ENCODE measurements around the gene RNF144B. TPM values are rescaled to one million over a fixed set of nuclear protein-coding genes. Genes with fewer than 3 reads are reported as not detected.

The RNF144B gene
- total RNA-seq, 2 experiments from 2014 or later: 3.4 to 3.9 TPM

DNA sequence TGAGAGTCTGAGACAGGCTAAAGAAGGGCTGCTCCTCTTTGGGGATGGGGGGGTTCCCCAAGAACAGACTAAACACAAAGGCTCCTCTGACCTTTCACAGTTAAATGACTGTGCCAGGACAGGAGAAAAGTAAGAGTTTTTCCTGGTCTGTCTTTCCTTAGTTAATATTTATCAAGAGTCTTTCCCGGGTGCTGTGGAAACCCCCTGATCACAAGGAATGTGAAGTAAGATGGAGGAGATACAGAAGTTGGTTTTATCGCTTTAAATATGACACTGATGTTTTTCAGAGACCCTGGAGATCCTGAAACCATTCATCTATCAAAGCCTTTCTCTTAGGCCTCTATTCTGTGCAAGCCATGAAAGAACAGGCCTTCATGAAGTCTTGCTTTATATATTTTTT lies 105.8 kb downstream of the RNF144B start:
- ATAC-seq: no peak

DNA sequence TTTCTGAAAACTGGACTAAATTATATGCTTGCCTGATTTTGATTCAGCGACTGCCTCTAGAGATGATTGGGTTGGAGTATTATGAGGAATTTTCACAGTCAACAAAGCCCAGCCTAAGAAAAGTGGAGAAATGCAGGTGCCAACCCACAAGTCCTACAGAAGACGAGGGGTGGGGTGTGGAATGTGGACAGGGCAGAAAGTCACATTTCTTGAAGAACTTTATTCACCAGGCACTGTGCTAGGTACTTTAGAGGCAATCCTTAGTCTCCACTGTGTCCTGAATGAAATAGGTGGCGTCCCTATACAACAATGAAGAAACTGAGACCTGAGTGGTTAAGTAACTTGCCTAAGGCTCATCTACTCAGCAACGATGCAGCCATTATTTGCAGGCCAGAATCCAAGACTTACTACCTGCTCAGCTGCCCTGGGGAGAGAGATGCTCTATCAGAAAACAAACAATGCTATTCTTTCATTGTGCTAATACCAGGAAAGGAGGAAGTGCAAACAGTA lies 106.3 kb downstream of the RNF144B start:
- Mint-ChIP-seq H3K9me3 (ENCODE audit: low read depth) (no peaks in the 10 kb centered on the region), H3K4me1 (no peaks in the 10 kb centered on the region), H3K27me3 (peaks cover 13% of the 10 kb centered on the region), H3K4me3 (no peak overlapping the region), H3K27ac (no peak overlapping the region), H3K36me3 (ENCODE audit: low read depth) (no peaks in the 10 kb centered on the region)
- ATAC-seq (no peak), DNase-seq (no peak)
- CTCF ChIA-PET: no interaction called here
- intact Hi-C loops (cut with DNase I, micrococcal nuclease): no loop called here
- POLR2A ChIA-PET: no interaction called here

More for the DNA sequence above, 105.8 kb downstream of the RNF144B start:
- Mint-ChIP-seq H3K36me3 (ENCODE audit: low read depth) (no peaks in the 10 kb centered on the region), H3K27ac (no peak overlapping the region), H3K9me3 (ENCODE audit: low read depth) (no peaks in the 10 kb centered on the region), H3K4me3 (no peak overlapping the region), H3K27me3 (peaks cover 16% of the 10 kb centered on the region), H3K4me1 (no peaks in the 10 kb centered on the region)
- DNase-seq: no peak
- intact Hi-C loops (cut with DNase I, micrococcal nuclease): no loop called here
- POLR2A ChIA-PET: no interaction called here
- CTCF ChIA-PET: no interaction called here

DNA sequence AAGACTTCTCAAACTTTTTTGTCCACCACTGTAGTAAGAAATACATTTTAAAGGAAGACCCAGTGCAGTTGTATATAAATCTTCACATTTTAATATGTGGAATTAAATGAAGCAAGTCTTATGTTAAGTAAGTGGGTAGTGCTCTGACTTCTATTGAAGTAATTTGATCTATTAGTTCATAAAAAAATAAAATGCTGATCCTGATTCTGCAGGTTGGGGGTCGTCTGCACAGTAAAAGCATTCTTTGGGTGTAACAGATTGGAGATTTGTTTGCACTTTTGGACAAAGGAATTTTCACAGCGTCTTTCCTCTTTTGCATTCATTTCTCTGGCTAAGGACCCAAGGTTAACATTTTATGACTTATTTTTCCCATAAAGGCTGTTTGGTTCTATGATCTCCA lies 106.8 kb downstream of the RNF144B start:
- intact Hi-C loops (cut with DNase I, micrococcal nuclease): no loop called here
- no peaks in the 10 kb centered on the region for H3K9me3 Mint-ChIP-seq (ENCODE audit: low read depth)
- H3K4me1 Mint-ChIP-seq: no peaks in the 10 kb centered on the region
- CTCF ChIA-PET: no interaction called here
- no peak for DNase-seq
- ATAC-seq: no peak
- no peak overlapping the region for H3K27ac Mint-ChIP-seq
- POLR2A ChIA-PET: no interaction called here
- H3K27me3 Mint-ChIP-seq: peaks cover 12% of the 10 kb centered on the region
- H3K4me3 Mint-ChIP-seq: no peak overlapping the region
- no peaks in the 10 kb centered on the region for H3K36me3 Mint-ChIP-seq (ENCODE audit: low read depth)

DNA sequence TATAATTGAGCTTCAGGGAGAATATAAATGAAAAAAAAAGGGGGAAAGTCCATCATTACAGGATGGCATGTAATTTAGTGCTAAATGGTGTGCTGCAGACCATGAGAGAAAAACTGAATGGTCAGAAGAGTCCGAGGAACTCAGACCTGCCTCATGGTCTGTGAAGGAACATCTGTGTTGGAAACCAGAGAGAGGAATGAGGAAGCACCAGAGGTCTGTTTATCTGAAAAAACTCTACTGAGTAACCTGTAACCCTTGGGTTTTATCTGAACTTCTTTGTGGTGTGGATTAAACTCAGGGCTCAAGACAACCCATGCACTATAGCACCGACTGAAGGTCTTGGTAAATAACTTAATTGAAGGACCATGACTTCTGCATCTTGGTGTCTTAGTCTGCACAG lies 108.1 kb downstream of the RNF144B start:
- no peak for DNase-seq
- H3K36me3 Mint-ChIP-seq (ENCODE audit: low read depth): no peaks in the 10 kb centered on the region
- intact Hi-C loops (cut with DNase I, micrococcal nuclease): no loop called here
- ChIA-PET POLR2A (no interaction called here), CTCF (interaction anchor here (1.3 kb wide), 1 partner anchor 11 kb away, joined by 3 read pairs; no protein-coding TSS in a partner anchor)
- ATAC-seq: no peak
- H3K27ac Mint-ChIP-seq: no peak overlapping the region
- no peaks in the 10 kb centered on the region for H3K9me3 Mint-ChIP-seq (ENCODE audit: low read depth)
- H3K4me1 Mint-ChIP-seq: no peaks in the 10 kb centered on the region
- no peak overlapping the region for H3K4me3 Mint-ChIP-seq
- H3K27me3 Mint-ChIP-seq: peaks cover 9% of the 10 kb centered on the region

DNA sequence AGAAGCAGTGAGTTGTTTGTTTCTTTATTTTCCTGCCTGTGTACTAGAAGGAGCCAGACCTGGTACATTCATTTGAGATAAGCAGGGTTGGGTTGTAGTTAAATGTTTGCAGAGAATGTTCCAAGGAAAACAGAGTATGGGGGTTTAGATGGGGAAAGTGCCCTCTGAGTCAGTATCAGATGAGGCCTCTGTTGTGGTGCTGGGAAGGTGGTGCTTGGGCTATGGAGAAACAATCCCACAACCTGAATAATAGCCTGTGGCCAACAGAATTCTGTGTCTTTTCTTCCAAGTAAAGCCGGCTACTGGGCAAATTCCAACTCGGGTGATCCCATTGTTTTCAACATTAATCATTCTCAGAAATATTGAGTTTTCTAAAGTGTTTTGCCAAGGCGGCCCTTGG lies 109.3 kb downstream of the RNF144B start:
- H3K4me1 Mint-ChIP-seq: peaks cover under 1% of the 10 kb centered on the region
- peaks cover 7% of the 10 kb centered on the region for H3K27me3 Mint-ChIP-seq
- no peak overlapping the region for H3K4me3 Mint-ChIP-seq
- DNase-seq (no peak), ATAC-seq (no peak)
- no peaks in the 10 kb centered on the region for H3K36me3 Mint-ChIP-seq (ENCODE audit: low read depth)
- no peaks in the 10 kb centered on the region for H3K9me3 Mint-ChIP-seq (ENCODE audit: low read depth)
- no peak overlapping the region for H3K27ac Mint-ChIP-seq
- ChIA-PET POLR2A (no interaction called here), CTCF (interaction anchor here (0.9 kb wide), 1 partner anchor 173 kb away, joined by 3 read pairs; no protein-coding TSS in a partner anchor)
- intact Hi-C loops (cut with DNase I, micrococcal nuclease): no loop called here

DNA sequence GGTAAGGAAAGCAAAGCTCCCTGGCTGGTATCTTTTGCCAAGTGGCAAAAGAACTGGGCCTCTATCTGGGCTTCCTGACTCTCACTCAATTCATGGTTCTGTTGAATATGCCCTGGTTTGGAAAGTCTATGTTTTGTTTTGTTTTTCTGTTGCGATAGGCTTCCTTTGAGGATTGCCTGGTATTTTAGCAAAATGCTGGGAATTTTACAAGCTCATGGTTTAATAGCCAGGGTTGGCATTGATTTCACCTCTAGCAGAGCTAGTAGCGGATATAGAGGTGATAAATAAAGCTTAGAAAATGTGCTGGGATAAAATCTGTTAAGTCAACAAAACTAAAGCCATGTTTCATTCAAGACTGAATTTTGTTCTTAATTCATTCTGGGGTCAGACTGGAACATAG lies 109.9 kb downstream of the RNF144B start:
- H3K4me3 Mint-ChIP-seq: no peak overlapping the region
- peaks cover 7% of the 10 kb centered on the region for H3K27me3 Mint-ChIP-seq
- POLR2A ChIA-PET: no interaction called here
- H3K27ac Mint-ChIP-seq: no peak overlapping the region
- no peaks in the 10 kb centered on the region for H3K36me3 Mint-ChIP-seq (ENCODE audit: low read depth)
- DNase-seq (no peak), ATAC-seq (no peak)
- H3K4me1 Mint-ChIP-seq: peaks cover 2% of the 10 kb centered on the region
- H3K9me3 Mint-ChIP-seq (ENCODE audit: low read depth): no peaks in the 10 kb centered on the region
- intact Hi-C loops (cut with DNase I, micrococcal nuclease): no loop called here
- CTCF ChIA-PET: interaction anchor here (0.9 kb wide), 1 partner anchor 173 kb away, joined by 3 read pairs; no protein-coding TSS in a partner anchor

DNA sequence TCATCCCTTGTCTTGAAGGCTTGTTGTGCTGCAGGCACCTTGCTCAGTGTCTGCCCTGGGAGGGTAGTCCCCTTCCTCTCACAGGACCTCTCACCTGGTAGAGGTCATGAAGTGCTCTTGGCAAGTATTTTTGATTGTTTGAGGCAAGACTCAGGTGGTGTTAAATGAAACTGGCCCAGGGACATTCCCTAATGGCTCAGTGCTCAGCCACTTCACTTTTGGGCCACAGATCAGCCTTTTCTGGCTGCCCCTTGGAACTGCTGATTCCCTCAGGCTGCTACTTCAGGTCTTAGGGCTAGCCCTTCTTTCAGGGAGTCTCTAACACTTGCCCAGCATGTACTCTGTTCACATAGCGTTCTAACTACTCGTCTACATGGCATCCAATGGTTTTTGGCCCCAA lies 111.3 kb downstream of the RNF144B start:
- DNase-seq: no peak

DNA sequence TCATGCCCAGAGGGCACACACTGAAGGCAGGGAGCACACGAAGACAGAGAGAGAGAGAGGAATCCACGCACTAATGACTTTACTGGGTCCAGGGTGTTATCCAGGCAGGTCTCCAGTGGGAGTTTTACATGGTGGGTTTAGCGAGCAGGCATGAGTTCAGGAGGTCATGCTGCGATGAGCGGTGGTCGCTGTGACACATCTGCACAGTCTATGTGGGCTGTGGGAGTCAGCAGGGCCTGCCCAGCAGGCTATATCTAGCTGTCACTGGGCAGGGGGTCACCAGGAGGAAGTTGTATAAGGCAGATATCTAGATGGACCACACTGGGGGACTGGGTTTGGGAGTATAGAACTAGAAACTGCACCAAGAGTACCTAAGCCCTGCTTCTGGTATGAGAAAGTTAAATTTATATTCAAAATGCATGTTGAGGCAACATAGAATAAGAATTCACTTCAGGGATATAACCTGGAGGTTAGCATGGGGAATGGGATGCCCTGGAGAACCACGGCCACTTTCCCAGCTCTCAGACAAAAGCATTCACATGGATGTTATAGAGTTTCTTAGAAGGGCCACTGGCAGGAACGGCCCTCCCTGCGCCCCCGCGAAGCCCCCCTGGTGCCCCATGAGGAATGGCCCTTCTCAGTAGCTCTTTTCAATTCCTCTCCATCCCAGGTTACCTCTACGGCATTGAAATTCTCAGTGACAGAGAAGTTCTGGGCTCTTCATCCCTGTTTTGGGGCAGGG lies 113.9 kb downstream of the RNF144B start:
- POLR2A ChIA-PET: interaction anchor here (0.6 kb wide), 1 partner anchor 794 kb away, joined by 4 read pairs; the partner anchor contains the start of gene NUP153
- Mint-ChIP-seq H3K27ac (no peak overlapping the region), H3K4me3 (no peak overlapping the region), H3K9me3 (ENCODE audit: low read depth) (no peaks in the 10 kb centered on the region), H3K36me3 (ENCODE audit: low read depth) (no peaks in the 10 kb centered on the region), H3K4me1 (peaks cover 6% of the 10 kb centered on the region), H3K27me3 (peaks cover 13% of the 10 kb centered on the region)
- ATAC-seq (no peak), DNase-seq (no peak)
- intact Hi-C loops (cut with DNase I, micrococcal nuclease): loop anchor here in 1 of 2 experiments (5.0 to 10.0 kb wide), 2 partner anchors 796 to 1344 kb away; partner anchors contain the start of gene NUP153
- CTCF ChIA-PET: interaction anchor here (0.6 to 7.8 kb wide), 6 partner anchors 50 to 379 kb away, joined by 3 to 153 read pairs (median 3); partner anchors contain the start of gene NHLRC1

More for the DNA sequence above, 111.3 kb downstream of the RNF144B start:
- intact Hi-C loops (cut with DNase I, micrococcal nuclease): no loop called here
- Mint-ChIP-seq H3K27me3 (peaks cover 9% of the 10 kb centered on the region), H3K27ac (no peak overlapping the region), H3K36me3 (ENCODE audit: low read depth) (no peaks in the 10 kb centered on the region), H3K4me3 (no peak overlapping the region), H3K4me1 (peaks cover 2% of the 10 kb centered on the region), H3K9me3 (ENCODE audit: low read depth) (no peaks in the 10 kb centered on the region)
- ATAC-seq: no peak
- POLR2A ChIA-PET: no interaction called here
- CTCF ChIA-PET: interaction anchor here (1.3 kb wide), 1 partner anchor 175 kb away, joined by 3 read pairs; no protein-coding TSS in a partner anchor

DNA sequence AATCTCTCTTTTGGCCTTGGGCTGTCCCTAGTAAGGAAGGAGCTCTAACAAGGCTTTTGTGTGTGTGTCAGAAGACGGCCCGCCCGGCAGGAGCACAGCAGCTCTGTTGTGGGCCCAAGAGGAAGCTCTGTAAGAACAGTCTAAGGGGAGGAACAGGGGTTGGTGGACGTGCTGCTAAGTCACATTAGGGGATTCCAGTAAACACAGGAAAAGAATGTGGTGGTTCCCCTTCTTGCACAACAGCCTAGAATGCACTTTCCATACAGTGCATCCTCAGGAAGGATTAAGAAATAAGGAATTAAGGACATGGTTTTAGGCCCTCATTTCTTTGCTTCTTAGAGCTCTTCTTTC lies 114.5 kb downstream of the RNF144B start:
- Mint-ChIP-seq H3K27me3 (peaks cover 9% of the 10 kb centered on the region), H3K9me3 (ENCODE audit: low read depth) (no peaks in the 10 kb centered on the region), H3K36me3 (ENCODE audit: low read depth) (no peaks in the 10 kb centered on the region), H3K4me1 (peaks cover 6% of the 10 kb centered on the region), H3K27ac (no peak overlapping the region), H3K4me3 (no peak overlapping the region)
- ATAC-seq (peak; percentile 64), DNase-seq (peak; percentile 24)
- intact Hi-C loops (cut with DNase I, micrococcal nuclease): loop anchor here in 1 of 2 experiments (5.0 to 10.0 kb wide), 2 partner anchors 797 to 1344 kb away; partner anchors contain the start of gene NUP153
- POLR2A ChIA-PET: interaction anchor here (0.6 kb wide), 1 partner anchor 795 kb away, joined by 4 read pairs; the partner anchor contains the start of gene NUP153
- CTCF ChIA-PET: interaction anchor here (0.6 to 7.8 kb wide), 6 partner anchors 50 to 379 kb away, joined by 3 to 153 read pairs (median 3); partner anchors contain the start of gene NHLRC1

DNA sequence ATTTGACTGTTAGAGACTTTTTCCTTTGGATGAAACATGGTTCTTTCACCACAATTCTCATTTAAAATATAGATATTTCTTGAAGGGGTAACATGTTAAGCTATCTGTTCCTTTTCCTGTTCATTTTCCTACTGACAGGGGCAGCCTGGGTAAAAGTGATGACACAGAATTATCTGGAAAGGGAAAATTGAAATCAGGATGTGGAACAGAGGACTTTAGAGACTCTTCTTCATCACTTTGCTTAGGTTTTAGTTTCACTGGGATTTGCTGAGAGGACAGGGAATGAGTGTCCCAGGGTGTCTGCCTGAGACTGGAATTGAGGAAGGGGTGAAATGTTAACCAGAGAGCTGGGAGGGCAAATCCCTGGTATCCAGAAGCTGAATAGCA lies 116.0 kb downstream of the RNF144B start:
- intact Hi-C loops (cut with DNase I, micrococcal nuclease): loop anchor here in 1 of 2 experiments (5.0 to 10.0 kb wide), 2 partner anchors 798 to 1346 kb away; partner anchors contain the start of gene NUP153
- ATAC-seq (no peak), DNase-seq (no peak)
- H3K4me3 Mint-ChIP-seq: no peak overlapping the region
- ChIA-PET CTCF (interaction anchor here (0.6 to 7.8 kb wide), 8 partner anchors 10 to 302 kb away, joined by 3 to 153 read pairs (median 4); no protein-coding TSS in a partner anchor), POLR2A (no interaction called here)
- H3K27me3 Mint-ChIP-seq: peaks cover 7% of the 10 kb centered on the region
- H3K4me1 Mint-ChIP-seq: peaks cover 6% of the 10 kb centered on the region
- no peaks in the 10 kb centered on the region for H3K36me3 Mint-ChIP-seq (ENCODE audit: low read depth)
- H3K27ac Mint-ChIP-seq: no peak overlapping the region
- H3K9me3 Mint-ChIP-seq (ENCODE audit: low read depth): no peaks in the 10 kb centered on the region

DNA sequence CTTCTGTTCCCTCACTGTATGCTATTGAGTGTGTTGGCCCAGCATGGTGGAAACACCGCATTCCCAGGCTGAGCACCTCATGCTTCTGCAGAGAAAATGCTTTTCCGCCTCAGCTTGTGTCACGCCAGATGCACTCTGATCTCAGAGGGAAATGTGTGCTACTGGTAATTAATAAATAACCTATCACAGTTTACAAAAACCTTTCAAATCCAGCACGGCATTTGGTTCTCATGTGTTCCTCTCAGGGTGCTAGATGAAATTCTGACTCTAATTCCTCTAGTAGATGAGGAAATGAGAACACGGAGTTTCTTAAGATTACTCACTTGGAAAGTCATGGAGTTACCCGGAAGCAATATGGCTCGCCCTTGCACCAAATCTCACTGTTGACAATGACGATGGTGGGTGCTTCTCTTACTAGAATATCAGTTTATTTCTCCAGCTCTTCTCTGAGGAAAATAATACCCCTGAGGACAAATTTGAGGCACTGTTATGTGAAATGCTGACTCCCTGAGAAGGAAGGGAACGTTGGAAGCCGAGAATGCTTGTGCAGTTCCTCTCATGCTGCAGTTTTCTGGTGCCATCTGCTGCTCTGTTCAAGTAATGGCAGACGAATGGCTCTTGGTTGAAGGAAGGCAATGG lies 116.6 kb downstream of the RNF144B start:
- peaks cover 7% of the 10 kb centered on the region for H3K27me3 Mint-ChIP-seq
- no peaks in the 10 kb centered on the region for H3K36me3 Mint-ChIP-seq (ENCODE audit: low read depth)
- intact Hi-C loops (cut with DNase I, micrococcal nuclease): loop anchor here (1.0 to 10.0 kb wide), 3 partner anchors 179 to 1346 kb away; partner anchors contain the start of gene NUP153 (in 1 of the 2)
- ChIA-PET CTCF (interaction anchor here (0.6 to 7.8 kb wide), 8 partner anchors 10 to 302 kb away, joined by 3 to 153 read pairs (median 4); no protein-coding TSS in a partner anchor), POLR2A (no interaction called here)
- no peak overlapping the region for H3K27ac Mint-ChIP-seq
- H3K9me3 Mint-ChIP-seq (ENCODE audit: low read depth): no peaks in the 10 kb centered on the region
- peaks cover 6% of the 10 kb centered on the region for H3K4me1 Mint-ChIP-seq
- DNase-seq (peak; percentile 55), ATAC-seq (peak; percentile 68)
- no peak overlapping the region for H3K4me3 Mint-ChIP-seq
